H1 (cell line): Measurements from ENCODE around the gene TARP.

Experiments
- CTCF ChIA-PET: fragments of 300-600 bp; sonication (Branson Sonifier 250); formaldehyde crosslinking; loops from one replicate; lab custom pipeline; 2021; ENCODE audit not compliant: partially characterized antibody; lab: Charles Lee
- POLR2A ChIA-PET: fragments of 300-600 bp; sonication (Branson Sonifier 250); formaldehyde crosslinking; loops from one replicate; lab custom pipeline; 2021; ENCODE audit warnings: inconsistent platforms; ENCODE audit not compliant: partially characterized antibody; lab: Charles Lee
- DNase-seq, 2 experiments: peaks; one replicate each; pipeline versions ENCODE4 v3.0.0 to v3.0.0-alpha.2; 2010 to 2022; ENCODE audit warnings: low spot score in 2 of 2, low read depth in 1 of 2, mixed read lengths in 1 of 2
- FAIRE-seq: peaks from 2 replicates; lab custom pipeline; 2011; peaks lifted over from hg19 to GRCh38; lab: Jason Lieb, UNC
- H2AFZ ChIP-seq: 2 replicates; pipeline ENCODE4 v1.8.1; 2012; ENCODE audit warnings: low read length, inconsistent platforms
- H2AK5ac ChIP-seq: 2 replicates; pipeline ENCODE4 v1.6.1; 2013; ENCODE audit warnings: low read depth, low read length
- H2BK120ac ChIP-seq: replicated peaks from 2 replicates; pipeline ENCODE3; 2013; ENCODE audit warnings: low read depth, low read length, inconsistent platforms
- H2BK12ac ChIP-seq: 2 replicates; pipeline ENCODE4 v1.6.1; 2013; ENCODE audit warnings: low read depth, low read length
- H2BK15ac ChIP-seq: 2 replicates; pipeline ENCODE4 v1.6.1; 2013; ENCODE audit warnings: low read length
- H2BK20ac ChIP-seq: 2 replicates; pipeline ENCODE4 v1.6.1; 2013; ENCODE audit warnings: low read length
- H2BK5ac ChIP-seq: 2 replicates; pipeline ENCODE4 v1.6.1; 2013; ENCODE audit warnings: low read depth, low read length
- H3K14ac ChIP-seq: 2 replicates; pipeline ENCODE4 v1.6.1; 2013; ENCODE audit warnings: inconsistent platforms; ENCODE audit not compliant: insufficient read length
- H3K18ac ChIP-seq: 2 replicates; pipeline ENCODE4 v1.6.1; 2013; ENCODE audit warnings: low read length; ENCODE audit errors: extremely low read depth
- H3K23ac ChIP-seq: 2 replicates; pipeline ENCODE4 v1.6.1; 2013; ENCODE audit warnings: inconsistent platforms; ENCODE audit not compliant: insufficient read length
- H3K23me2 ChIP-seq: 2 replicates; pipeline ENCODE4 v1.6.1; 2013; ENCODE audit warnings: low read depth, low read length
- H3K27ac ChIP-seq: 2 replicates; pipeline ENCODE4 v1.6.1; 2011; ENCODE audit warnings: low read depth, low read length, inconsistent platforms
- H3K27me3 ChIP-seq, 4 experiments: replicated peaks in 1 of 4; 1 replicate in 1 of 4; 2 replicates in 3 of 4; pipeline versions ENCODE4 v1.6.1 to v1.8.1; 2011 to 2013; ENCODE audit warnings: low read length in 3 of 4, mild to moderate bottlenecking in 3 of 4, inconsistent platforms in 2 of 4, mixed read lengths in 2 of 4, moderate library complexity in 1 of 4; ENCODE audit not compliant: control insufficient read depth in 3 of 4, insufficient read depth in 3 of 4; ENCODE audit errors: extremely low read depth in 1 of 4
- H3K36me3 ChIP-seq, 4 experiments: 2 replicates each; pipeline versions ENCODE4 v1.6.1 to v1.8.1; 2011 to 2013; ENCODE audit warnings: mild to moderate bottlenecking in 4 of 4, low read length in 3 of 4, moderate library complexity in 2 of 4, control low read depth in 1 of 4, inconsistent platforms in 1 of 4; ENCODE audit not compliant: insufficient read depth in 4 of 4, control insufficient read depth in 2 of 4
- H3K4ac ChIP-seq: replicated peaks from 2 replicates; pipeline ENCODE3; 2013; ENCODE audit warnings: low read length, low read depth, mixed read lengths, inconsistent platforms; ENCODE audit not compliant: insufficient read length
- H3K4me1 ChIP-seq, 4 experiments: replicated peaks in 1 of 4; 1 replicate in 1 of 4; 2 replicates in 3 of 4; pipeline versions ENCODE4 v1.6.1 to v1.8.1; 2011 to 2013; ENCODE audit warnings: low read length in 3 of 4, inconsistent platforms in 2 of 4, mixed read lengths in 1 of 4; ENCODE audit not compliant: insufficient read depth in 4 of 4, control insufficient read depth in 3 of 4
- H3K4me2 ChIP-seq, 2 experiments: 2 replicates each; pipeline versions ENCODE4 v1.6.1 to v1.8.1; 2011 to 2013; ENCODE audit warnings: low read depth in 2 of 2, low read length in 2 of 2, control low read depth in 1 of 2, inconsistent platforms in 1 of 2, mild to moderate bottlenecking in 1 of 2; ENCODE audit not compliant: insufficient read depth in 1 of 2
- H3K4me3 ChIP-seq, 4 experiments: fragments of 200-600, 300-600 bp in 1 of 4; sonication (generic), shearing (Covaris generic), sonication (Bioruptor Twin) in 1 of 4; 2 replicates each; pipeline versions ENCODE4 v1.5.1 to v1.8.1; 2011 to 2016; ENCODE audit warnings: low read length in 4 of 4, low read depth in 3 of 4, control low read depth in 2 of 4, inconsistent platforms in 2 of 4, mild to moderate bottlenecking in 2 of 4, mixed read lengths in 1 of 4, moderate library complexity in 1 of 4; ENCODE audit not compliant: insufficient read depth in 2 of 4; ENCODE audit errors: extremely low read depth in 1 of 4
- H3K56ac ChIP-seq: replicated peaks from 2 replicates; pipeline ENCODE3; 2013; ENCODE audit warnings: low read depth, mild to moderate bottlenecking, mixed read lengths, low read length, inconsistent platforms; ENCODE audit not compliant: insufficient read length
- H3K79me1 ChIP-seq: 2 replicates; pipeline ENCODE4 v1.6.1; 2013; ENCODE audit warnings: low read depth, low read length, control low read depth
- H3K79me2 ChIP-seq, 2 experiments: 2 replicates each; pipeline versions ENCODE4 v1.6.1 to v1.8.1; 2012 to 2013; ENCODE audit warnings: low read length in 2 of 2, mild to moderate bottlenecking in 2 of 2, inconsistent platforms in 1 of 2; ENCODE audit not compliant: insufficient read depth in 2 of 2, control insufficient read depth in 1 of 2
- H3K9ac ChIP-seq, 4 experiments: replicated peaks in 1 of 4; 1 replicate in 1 of 4; 2 replicates in 3 of 4; pipeline versions ENCODE4 v1.6.1 to v1.8.1; 2011 to 2013; ENCODE audit warnings: low read depth in 3 of 4, low read length in 3 of 4, control low read depth in 2 of 4, mild to moderate bottlenecking in 2 of 4, moderate library complexity in 2 of 4, inconsistent platforms in 1 of 4; ENCODE audit errors: extremely low read depth in 1 of 4
- H3K9me3 ChIP-seq, 2 experiments: 2 replicates each; pipeline versions ENCODE4 v1.6.1 to v1.8.1; 2012 to 2013; ENCODE audit warnings: mild to moderate bottlenecking in 2 of 2, moderate library complexity in 2 of 2, control low read depth in 1 of 2, inconsistent platforms in 1 of 2, low read depth in 1 of 2, low read length in 1 of 2, mixed read lengths in 1 of 2; ENCODE audit not compliant: insufficient read depth in 2 of 2
- H4K20me1 ChIP-seq, 2 experiments: replicated peaks in 1 of 2; 2 replicates each; pipeline versions ENCODE3 to v1.8.1; 2011 to 2013; ENCODE audit warnings: inconsistent platforms in 2 of 2, low read length in 2 of 2, mild to moderate bottlenecking in 1 of 2; ENCODE audit not compliant: insufficient read depth in 2 of 2, control insufficient read depth in 1 of 2
- H4K5ac ChIP-seq: 2 replicates; pipeline ENCODE4 v1.6.1; 2013; ENCODE audit warnings: low read length, low read depth, mixed read lengths, inconsistent platforms; ENCODE audit not compliant: insufficient read length
- H4K8ac ChIP-seq: 2 replicates; pipeline ENCODE4 v1.8.0; 2013; ENCODE audit warnings: mild to moderate bottlenecking, moderate library complexity, low read length, inconsistent platforms; ENCODE audit not compliant: insufficient read depth; ENCODE audit errors: extremely low read depth
- H4K91ac ChIP-seq: replicated peaks from 2 replicates; pipeline ENCODE3; 2013; ENCODE audit warnings: low read length, mixed read lengths, inconsistent platforms; ENCODE audit not compliant: insufficient read length
- CEBPB ChIP-seq: IDR thresholded peaks from 2 replicates; pipeline ENCODE4 v1.6.1; 2012; ENCODE audit warnings: low read depth, low read length
- KDM5A ChIP-seq: fragments of 200-600 bp; IDR thresholded peaks from 2 replicates; pipeline ENCODE4 v1.7.1; 2012; ENCODE audit warnings: mild to moderate bottlenecking, low read length, inconsistent platforms, mixed read lengths
- SP4 ChIP-seq: IDR thresholded peaks from 2 replicates; pipeline ENCODE4 v1.6.1; 2012; ENCODE audit warnings: low read length, inconsistent platforms
- WGBS, 2 experiments: shearing (Covaris generic) in 1 of 2; methylation state at CpG; one replicate each; pipeline versions ENCODE4 v1.1.6 to v1.1.7; 2013 to 2015; ENCODE audit warnings: low lambda C conversion rate in 2 of 2, mixed read lengths in 2 of 2, inconsistent platforms in 1 of 2, low coverage in 1 of 2, missing lambda C conversion rate in 1 of 2; ENCODE audit not compliant: insufficient replicate concordance in 2 of 2, insufficient coverage in 1 of 2, insufficient read length in 1 of 2; ENCODE audit errors: extremely low coverage in 1 of 2, missing lambda C conversion rate in 1 of 2; 5-methylcytosine and 5-hydroxymethylcytosine counted together

The TARP gene

DNA sequence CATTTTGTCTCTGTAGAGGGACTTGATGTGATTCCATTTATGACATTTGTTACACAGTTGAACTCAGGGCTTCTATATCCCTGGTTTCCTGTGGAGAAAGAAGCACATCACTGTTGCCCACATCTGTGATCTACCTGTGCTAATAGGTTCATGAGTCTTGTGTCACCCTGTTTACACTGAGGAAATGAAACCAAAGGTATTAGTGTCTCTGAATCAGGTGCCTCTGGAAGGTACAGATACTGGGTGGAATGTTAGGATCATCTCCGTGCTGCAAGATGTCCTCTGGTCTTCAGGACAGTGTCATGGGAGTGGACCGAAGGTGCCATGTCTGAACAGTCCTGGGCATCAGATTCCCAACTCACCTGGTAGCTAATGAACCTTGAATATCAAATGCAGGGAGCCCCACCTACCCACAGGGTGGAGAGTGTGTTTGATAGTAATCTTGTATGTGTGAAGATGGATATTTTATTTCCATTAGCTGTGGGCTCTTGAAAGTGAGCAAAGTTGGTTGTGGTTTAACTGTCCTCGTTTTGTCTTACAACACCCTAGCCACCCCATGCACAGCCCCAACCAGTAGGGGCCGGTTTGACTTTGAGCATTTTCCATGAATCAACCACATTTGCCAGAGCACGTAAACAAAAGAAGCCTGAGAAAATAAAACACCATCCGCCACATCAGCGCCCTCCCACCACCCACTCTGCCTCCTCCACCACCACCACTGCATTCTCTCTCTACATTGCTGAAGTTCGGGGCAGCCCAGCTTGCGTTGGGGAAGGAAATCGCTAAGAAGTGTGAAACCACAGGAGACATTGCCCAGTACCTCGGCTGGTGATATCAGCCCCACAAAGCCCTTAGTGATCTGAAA lies 40.7 kb downstream of the TARP start:
- H2BK12ac ChIP-seq = no peak overlapping the region
- H3K36me3 ChIP-seq = peaks cover 0 to 9% (median 4%) of the 10 kb centered on the region in 4 experiments; a peak in 4 of 8 replicates
- no peak overlapping the region for H3K9ac ChIP-seq
- no peak overlapping the region for H3K18ac ChIP-seq
- H3K79me2 ChIP-seq = no peaks in the 10 kb centered on the region
- peak overlapping the region; percentile 33 for H3K23ac ChIP-seq
- H4K8ac ChIP-seq = no peak overlapping the region; the same call in 1 of the 2 replicates
- H3K4me2 ChIP-seq = no peak overlapping the region
- TF ChIP-seq CEBPB (no peak), KDM5A (no peak), SP4 (no peak)
- no peak overlapping the region for H2BK5ac ChIP-seq
- H4K91ac ChIP-seq = no peak overlapping the region
- H3K27ac ChIP-seq = no peak overlapping the region
- DNase-seq = no peak
- FAIRE-seq = no peak
- ChIA-PET CTCF (interaction anchor here (0.6 to 2.0 kb wide), 3 partner anchors 12 to 98 kb away, joined by 3 to 7 read pairs (median 4); no protein-coding TSS in a partner anchor), POLR2A (no interaction called here)
- H2BK120ac ChIP-seq = no peak overlapping the region
- peaks cover 0 to 2% of the 10 kb centered on the region in 2 experiments for H4K20me1 ChIP-seq
- H3K9me3 ChIP-seq = no peaks in the 10 kb centered on the region
- no peak overlapping the region for H2AK5ac ChIP-seq
- H2BK15ac ChIP-seq = no peak overlapping the region
- H4K5ac ChIP-seq = no peak overlapping the region
- no peaks in the 10 kb centered on the region for H3K79me1 ChIP-seq
- H3K4ac ChIP-seq = no peak overlapping the region
- 85% methylated on average over 11 of the region's 11 CpGs; no CpG with 5 or more reads in 1 of the 2 experiments for WGBS, 2 experiments
- H3K56ac ChIP-seq = no peak overlapping the region
- H3K27me3 ChIP-seq = no peaks in the 10 kb centered on the region
- no peaks in the 10 kb centered on the region for H3K23me2 ChIP-seq
- no peak overlapping the region for H3K4me3 ChIP-seq
- H2BK20ac ChIP-seq = no peak overlapping the region
- no peak overlapping the region for H2AFZ ChIP-seq
- H3K4me1 ChIP-seq = peaks cover 0 to 2% (median 0%) of the 10 kb centered on the region in 4 experiments; a peak in 1 of 7 replicates
- no peak overlapping the region for H3K14ac ChIP-seq
